PFSK-1 (cell line): ENCODE data around the gene ATP2B2.

Source experiments
- FOXP2 ChIP-seq: optimal IDR thresholded peaks from 2 replicates; pipeline ENCODE3; 2011; ENCODE audit warnings: borderline replicate concordance, control low read depth, inconsistent platforms; ENCODE audit not compliant: insufficient read depth; ENCODE audit errors: extremely low read length, extremely low read depth
- POLR2AphosphoS5 ChIP-seq: IDR thresholded peaks from 2 replicates; pipeline ENCODE4 v1.6.1; 2012; ENCODE audit warnings: low read depth, mild to moderate bottlenecking, control low read depth, low read length, moderate library complexity
- REST ChIP-seq, 2 experiments: IDR thresholded peaks; 2 replicates each; pipeline versions ENCODE4 v1.6.1 to v1.8.0; 2011 to 2012; ENCODE audit warnings: low read depth in 2 of 2, low read length in 2 of 2, control low read depth in 1 of 2, inconsistent platforms in 1 of 2, mild to moderate bottlenecking in 1 of 2, moderate library complexity in 1 of 2; ENCODE audit not compliant: insufficient read depth in 1 of 2
- SIN3A ChIP-seq: IDR thresholded peaks from 2 replicates; pipeline ENCODE4 v1.6.1; 2012; ENCODE audit warnings: mild to moderate bottlenecking, low read length, moderate library complexity, borderline replicate concordance; ENCODE audit not compliant: insufficient read depth
- TAF1 ChIP-seq: IDR thresholded peaks from 2 replicates; pipeline ENCODE4 v1.6.1; 2012; ENCODE audit warnings: low read length, control low read depth, borderline replicate concordance; ENCODE audit not compliant: insufficient read depth

ATP2B2 gene

GRCh38 chr3:10437995-10438901, 67.1 kb downstream of the ATP2B2 start:
- TF ChIP-seq FOXP2 (no peak), SIN3A (no peak), POLR2AphosphoS5 (no peak), REST (IDR thresholded peaks at IDR 0.05; ENCODE audit: insufficient read depth in 1 of 2, low read depth in 2 of 2, low read length in 2 of 2) (no peak), TAF1 (no peak)

- TF ChIP-seq SIN3A = no peak
- TF ChIP-seq TAF1 = no peak
- no peak for TF ChIP-seq REST (IDR thresholded peaks at IDR 0.05; ENCODE audit: insufficient read depth in 1 of 2, low read depth in 2 of 2, low read length in 2 of 2)
- TF ChIP-seq FOXP2 = no peak
- TF ChIP-seq POLR2AphosphoS5 = no peak
Measured at GRCh38 chr3:10437272-10437994, 68.0 kb downstream of the ATP2B2 start.

- TF ChIP-seq SIN3A = no peak
- TF ChIP-seq POLR2AphosphoS5 = no peak
- TF ChIP-seq REST (IDR thresholded peaks at IDR 0.05; ENCODE audit: insufficient read depth in 1 of 2, low read depth in 2 of 2, low read length in 2 of 2) = no peak
- TF ChIP-seq TAF1 = no peak
- TF ChIP-seq FOXP2 = no peak
Measured at GRCh38 chr3:10435850-10436249, 69.5 kb downstream of the ATP2B2 start.

GRCh38 chr3:10434938-10435336, 70.4 kb downstream of the ATP2B2 start:
- no peak for TF ChIP-seq POLR2AphosphoS5
- TF ChIP-seq FOXP2 = no peak
- no peak for TF ChIP-seq TAF1
- no peak for TF ChIP-seq REST (IDR thresholded peaks at IDR 0.05; ENCODE audit: insufficient read depth in 1 of 2, low read depth in 2 of 2, low read length in 2 of 2)
- no peak for TF ChIP-seq SIN3A
